SU-DHL-6 (cell line): ENCODE data around the gene HRAS.

ENCODE experiments used
- H2AFZ ChIP-seq: fragments of 200-600 bp; sonication (generic); 2 replicates; pipeline ENCODE4 v1.6.1; 2014; ENCODE audit warnings: low read depth, mild to moderate bottlenecking, moderate library complexity, mixed read lengths, antibody characterized with exemption, low read length; ENCODE audit not compliant: severe bottlenecking
- H3F3A ChIP-seq: fragments of 200-600 bp; shearing (Covaris generic); 2 replicates; pipeline ENCODE4 v1.6.0; 2016; ENCODE audit warnings: antibody characterized with exemption, mild to moderate bottlenecking; ENCODE audit not compliant: insufficient read depth
- H3K27ac ChIP-seq: fragments of 200-600 bp; sonication (generic); 2 replicates; pipeline ENCODE4 v1.5.1; 2016; ENCODE audit warnings: low read depth, mild to moderate bottlenecking, low read length, moderate library complexity, mixed read lengths
- H3K27me3 ChIP-seq: fragments of 200-600 bp; sonication (generic), shearing (Covaris generic); 2 replicates; pipeline ENCODE4 v1.6.0; 2014; ENCODE audit warnings: mild to moderate bottlenecking, low read length
- H3K36me3 ChIP-seq: fragments of 200-600 bp; sonication (generic); 2 replicates; pipeline ENCODE4 v1.6.1; 2014; ENCODE audit warnings: mild to moderate bottlenecking, low read length, mixed read lengths
- H3K4me2 ChIP-seq: fragments of 300-600, 200-600 bp; shearing (Covaris generic), sonication (generic); 2 replicates; pipeline ENCODE4 v1.6.0; 2014; ENCODE audit warnings: low read length, low read depth, mild to moderate bottlenecking; ENCODE audit not compliant: poor library complexity, severe bottlenecking
- H3K4me3 ChIP-seq: fragments of 200-600 bp; sonication (generic); 2 replicates; pipeline ENCODE4 v1.5.1; 2014; ENCODE audit warnings: antibody characterized with exemption, low read length, mild to moderate bottlenecking, mixed read lengths; ENCODE audit not compliant: insufficient read depth, poor library complexity, severe bottlenecking
- H3K79me2 ChIP-seq: fragments of 200-600 bp; sonication (generic); 2 replicates; pipeline ENCODE4 v1.6.1; 2014; ENCODE audit warnings: mild to moderate bottlenecking, low read length, moderate library complexity; ENCODE audit not compliant: insufficient read depth
- H3K9ac ChIP-seq: fragments of 200-600 bp; sonication (generic); 2 replicates; pipeline ENCODE4 v1.7.0; 2014; ENCODE audit warnings: mild to moderate bottlenecking, low read length
- H3K9me2 ChIP-seq: fragments of 200-600 bp; sonication (generic); replicated peaks from 2 replicates; pipeline ENCODE4 v1.6.1; 2014; ENCODE audit warnings: low read length; ENCODE audit not compliant: insufficient read depth
- H3K9me3 ChIP-seq: fragments of 200-600 bp; sonication (generic); 2 replicates; pipeline ENCODE4 v1.6.1; 2014; ENCODE audit warnings: low read length, mixed read lengths; ENCODE audit not compliant: insufficient read depth
- H4K20me1 ChIP-seq: fragments of 200-600 bp; sonication (generic); 2 replicates; pipeline ENCODE4 v1.6.1; 2014; ENCODE audit warnings: low read depth, mild to moderate bottlenecking, antibody characterized with exemption, low read length, moderate library complexity, mixed read lengths
- CTCF ChIP-seq: fragments of 200-600 bp; sonication (generic); IDR thresholded peaks from one replicate; pipeline ENCODE4 v1.5.1; 2017; ENCODE audit warnings: antibody characterized with exemption, mild to moderate bottlenecking, low read length, moderate library complexity; ENCODE audit not compliant: insufficient read depth, poor library complexity, severe bottlenecking
- EZH2phosphoT487 ChIP-seq: fragments of 200-600 bp; sonication (generic), shearing (Covaris generic); conservative IDR thresholded peaks from 2 replicates; pipeline ENCODE4 v1.6.1; 2018; ENCODE audit warnings: mild to moderate bottlenecking, antibody characterized with exemption, low read length, moderate library complexity, mixed read lengths

Gene HRAS

DNA sequence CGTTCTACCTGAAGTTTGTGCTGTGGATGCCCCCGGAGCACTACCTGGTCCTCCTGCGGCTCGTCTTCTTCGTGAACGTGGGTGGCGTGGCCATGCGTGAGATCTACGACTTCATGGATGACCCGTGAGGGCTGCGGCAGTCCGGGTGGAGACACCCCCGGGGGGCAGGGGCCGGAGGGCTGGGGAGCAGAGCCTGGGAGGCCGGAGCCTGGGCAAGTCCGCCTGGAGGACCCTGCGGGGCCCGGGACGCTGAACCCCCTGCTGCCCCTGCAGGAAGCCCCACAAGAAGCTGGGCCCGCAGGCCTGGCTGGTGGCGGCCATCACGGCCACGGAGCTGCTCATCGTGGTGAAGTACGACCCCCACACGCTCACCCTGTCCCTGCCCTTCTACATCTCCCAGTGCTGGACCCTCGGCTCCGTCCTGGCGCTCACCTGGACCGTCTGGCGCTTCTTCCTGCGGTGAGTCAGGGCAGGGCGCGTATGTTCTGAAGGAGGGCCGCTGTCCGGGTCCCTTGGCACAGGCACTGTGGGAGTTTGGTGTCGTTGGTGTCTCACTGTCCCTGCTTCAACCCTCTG is 45.7 kb downstream of the HRAS start:
- Histone ChIP-seq H4K20me1 (no peaks in the 10 kb centered on the region), H3K27me3 (no peaks in the 10 kb centered on the region), H3K4me3 (no peak overlapping the region), H3K9me2 (no peaks in the 10 kb centered on the region), H3K4me2 (no peak overlapping the region), H3F3A (no peaks in the 10 kb centered on the region), H3K9ac (no peak overlapping the region), H3K27ac (no peak overlapping the region), H3K79me2 (no peaks in the 10 kb centered on the region), H2AFZ (no peak overlapping the region), H3K36me3 (no peaks in the 10 kb centered on the region), H3K9me3 (no peaks in the 10 kb centered on the region)
- TF ChIP-seq CTCF = no peak

GRCh38 chr11:488992-489391 is 46.4 kb downstream of the HRAS start:
- H3K27ac ChIP-seq = no peak overlapping the region
- no peaks in the 10 kb centered on the region for H3K79me2 ChIP-seq
- TF ChIP-seq EZH2phosphoT487 = no peak
- no peak for TF ChIP-seq CTCF

DNA sequence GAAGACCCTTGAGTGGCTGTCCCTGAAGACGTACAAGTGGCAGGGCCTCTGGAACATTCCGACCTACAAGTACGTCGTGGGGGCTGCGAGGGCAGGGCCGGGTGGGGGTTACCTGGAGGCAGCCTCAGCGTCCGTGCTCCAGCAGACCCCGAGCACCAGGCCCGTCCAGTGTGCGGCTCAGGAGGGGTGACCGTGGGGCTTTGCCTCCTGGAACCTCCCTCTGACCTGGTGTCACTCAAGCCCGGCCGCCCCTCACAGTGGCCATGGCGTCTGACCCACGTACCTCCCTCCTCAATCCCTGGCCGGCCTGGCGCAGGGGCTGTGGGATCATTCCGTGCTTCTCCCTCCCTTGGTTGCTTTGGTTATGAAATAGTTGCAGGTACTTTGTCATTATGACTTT is 46.8 kb downstream of the HRAS start:
- H3K4me3 ChIP-seq = no peak overlapping the region
- no peaks in the 10 kb centered on the region for H3K9me3 ChIP-seq
- H3K9me2 ChIP-seq = no peaks in the 10 kb centered on the region
- H3K79me2 ChIP-seq = no peaks in the 10 kb centered on the region
- H4K20me1 ChIP-seq = no peaks in the 10 kb centered on the region
- H3K36me3 ChIP-seq = no peaks in the 10 kb centered on the region
- no peak overlapping the region for H3K27ac ChIP-seq
- no peaks in the 10 kb centered on the region for H3F3A ChIP-seq
- H3K9ac ChIP-seq = no peak overlapping the region
- TF ChIP-seq CTCF (no peak), EZH2phosphoT487 (no peak)
- H3K4me2 ChIP-seq = no peak overlapping the region
- H2AFZ ChIP-seq = no peak overlapping the region
- H3K27me3 ChIP-seq = no peaks in the 10 kb centered on the region

More at GRCh38 chr11:488992-489391, 46.4 kb downstream of the HRAS start:
- H3K9me2 ChIP-seq = no peaks in the 10 kb centered on the region
- H3K9me3 ChIP-seq = no peaks in the 10 kb centered on the region
- no peaks in the 10 kb centered on the region for H3K36me3 ChIP-seq
- no peak overlapping the region for H3K4me2 ChIP-seq
- H3K9ac ChIP-seq = no peak overlapping the region
- H3K27me3 ChIP-seq = no peaks in the 10 kb centered on the region
- H2AFZ ChIP-seq = no peak overlapping the region
- no peak overlapping the region for H3K4me3 ChIP-seq
- no peaks in the 10 kb centered on the region for H3F3A ChIP-seq
- H4K20me1 ChIP-seq = no peaks in the 10 kb centered on the region
